Cardiac muscle cell (in vitro differentiated cells and primary cell): ENCODE results near the gene MSN. TPM values are rescaled to one million over a fixed set of nuclear protein-coding genes. Genes with fewer than 3 reads are reported as not detected.
"Not testable (repeated sequence)": the region's sequence is repeated elsewhere in the genome, so short reads cannot be mapped to it uniquely, and the experiment has no call there.

ENCODE experiments used
- DNase-seq, 2 donors: peaks; one replicate each; pipeline versions ENCODE4 v3.0.0 to v3.0.0-alpha.2; 2010 to 2017; ENCODE audit warnings: low read depth in 1 of 2, low spot score in 1 of 2
- H3K27ac ChIP-seq: fragments of 200-600 bp; sonication (generic); 2 replicates; pipeline ENCODE4 v1.5.1; 2016
- H3K27me3 ChIP-seq: fragments of 200-600 bp; sonication (generic); 2 replicates; pipeline ENCODE4 v1.6.0; 2016; ENCODE audit warnings: control low read depth
- H3K36me3 ChIP-seq: fragments of 200-600 bp; sonication (generic); 2 replicates; pipeline ENCODE4 v1.5.1; 2016; ENCODE audit warnings: control low read depth
- H3K4me1 ChIP-seq: fragments of 200-600 bp; sonication (generic); 2 replicates; pipeline ENCODE4 v1.8.1; 2017; ENCODE audit warnings: low read depth, mild to moderate bottlenecking, mixed run types
- H3K4me3 ChIP-seq: fragments of 200-600 bp; sonication (generic); 2 replicates; pipeline ENCODE4 v1.5.1; 2016; ENCODE audit warnings: mild to moderate bottlenecking
- H3K9me3 ChIP-seq: fragments of 200-600 bp; sonication (generic); 2 replicates; pipeline ENCODE4 v1.5.1; 2017; ENCODE audit warnings: low read depth, mild to moderate bottlenecking, control low read depth
- polyA plus RNA-seq: library from polyadenylated mRNA; unstranded; fragments of >200 nt; fragmentation: Nextera tagmentation; extraction: Ambion mirVana; gene quantifications from 2 replicates; pipeline ENCODE4 v1.2.1, GENCODE V29; 2016
- total RNA-seq: library from RNA; depleted of rRNA; stranded (reverse); fragments of >200 nt; gene quantifications from 2 replicates; pipeline ENCODE4 v1.2.3, GENCODE V29; 2016
- TF ChIP-seq, protein P1 (sequence below): IDR thresholded peaks from 2 replicates; pipeline ENCODE4 v1.5.1; 2012; ENCODE audit warnings: low read depth, mild to moderate bottlenecking, low read length

Gene MSN
- total RNA-seq (47.1 and 75.9 TPM in 2 replicates), polyA plus RNA-seq (57.3 and 103 TPM in 2 replicates)

DNA sequence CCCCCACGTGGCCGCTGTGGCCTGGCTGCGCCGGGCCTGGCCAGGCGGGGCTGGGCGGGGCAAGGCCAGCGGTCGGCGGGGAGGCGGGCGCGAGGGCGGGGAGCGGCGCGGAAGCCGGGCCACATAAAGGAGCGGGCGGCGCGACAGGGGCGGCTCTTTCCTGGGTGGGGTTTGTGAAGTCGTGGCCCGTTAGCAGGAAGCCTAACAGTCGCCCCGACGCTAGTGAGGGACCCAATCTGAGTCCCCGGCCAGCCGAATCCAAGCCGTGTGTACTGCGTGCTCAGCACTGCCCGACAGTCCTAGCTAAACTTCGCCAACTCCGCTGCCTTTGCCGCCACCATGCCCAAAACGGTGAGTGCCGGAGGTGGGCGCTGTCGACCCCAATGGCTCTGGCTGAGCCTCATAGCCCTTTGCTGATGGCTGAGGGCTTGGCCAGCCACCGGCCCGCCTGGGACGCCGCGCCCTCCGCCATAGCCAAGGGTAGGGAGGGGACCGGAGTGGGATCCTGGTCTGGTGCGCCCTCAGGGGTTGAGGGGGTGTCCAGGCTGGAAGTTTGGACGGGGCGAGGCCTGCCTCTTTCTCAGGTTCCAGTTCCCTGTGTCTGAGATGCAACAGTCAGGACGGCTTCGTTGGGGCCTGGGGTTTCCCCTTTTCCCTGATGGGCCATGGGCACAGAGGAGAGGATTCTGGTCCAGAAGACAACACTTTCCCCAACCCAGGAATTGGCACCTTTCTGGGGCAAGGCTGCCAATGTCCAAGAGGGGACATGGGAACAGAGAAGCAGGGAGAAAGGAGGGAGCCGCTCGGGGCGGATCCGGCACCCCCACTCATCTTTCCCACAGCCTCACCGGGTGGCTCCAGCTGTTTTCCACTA lies at the start of gene MSN:
TSS of gene MSN (plus strand) at position 152 of the 874 bp plus-strand sequence. CDS start at position 340, 188 bp downstream.
- Histone ChIP-seq H3K9me3 (no peaks in the 10 kb centered on the region), H3K27me3 (no peaks in the 10 kb centered on the region), H3K36me3 (no peaks in the 10 kb centered on the region), H3K4me1 (no peaks in the 10 kb centered on the region), H3K4me3 (peak within 1 kb of the TSS; percentile 50), H3K27ac (peak within 1 kb of the TSS; percentile 64)
- TF ChIP-seq, protein P1, sequence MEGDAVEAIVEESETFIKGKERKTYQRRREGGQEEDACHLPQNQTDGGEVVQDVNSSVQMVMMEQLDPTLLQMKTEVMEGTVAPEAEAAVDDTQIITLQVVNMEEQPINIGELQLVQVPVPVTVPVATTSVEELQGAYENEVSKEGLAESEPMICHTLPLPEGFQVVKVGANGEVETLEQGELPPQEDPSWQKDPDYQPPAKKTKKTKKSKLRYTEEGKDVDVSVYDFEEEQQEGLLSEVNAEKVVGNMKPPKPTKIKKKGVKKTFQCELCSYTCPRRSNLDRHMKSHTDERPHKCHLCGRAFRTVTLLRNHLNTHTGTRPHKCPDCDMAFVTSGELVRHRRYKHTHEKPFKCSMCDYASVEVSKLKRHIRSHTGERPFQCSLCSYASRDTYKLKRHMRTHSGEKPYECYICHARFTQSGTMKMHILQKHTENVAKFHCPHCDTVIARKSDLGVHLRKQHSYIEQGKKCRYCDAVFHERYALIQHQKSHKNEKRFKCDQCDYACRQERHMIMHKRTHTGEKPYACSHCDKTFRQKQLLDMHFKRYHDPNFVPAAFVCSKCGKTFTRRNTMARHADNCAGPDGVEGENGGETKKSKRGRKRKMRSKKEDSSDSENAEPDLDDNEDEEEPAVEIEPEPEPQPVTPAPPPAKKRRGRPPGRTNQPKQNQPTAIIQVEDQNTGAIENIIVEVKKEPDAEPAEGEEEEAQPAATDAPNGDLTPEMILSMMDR, result no peak
- peak; percentile 62 to 66 for DNase-seq

DNA sequence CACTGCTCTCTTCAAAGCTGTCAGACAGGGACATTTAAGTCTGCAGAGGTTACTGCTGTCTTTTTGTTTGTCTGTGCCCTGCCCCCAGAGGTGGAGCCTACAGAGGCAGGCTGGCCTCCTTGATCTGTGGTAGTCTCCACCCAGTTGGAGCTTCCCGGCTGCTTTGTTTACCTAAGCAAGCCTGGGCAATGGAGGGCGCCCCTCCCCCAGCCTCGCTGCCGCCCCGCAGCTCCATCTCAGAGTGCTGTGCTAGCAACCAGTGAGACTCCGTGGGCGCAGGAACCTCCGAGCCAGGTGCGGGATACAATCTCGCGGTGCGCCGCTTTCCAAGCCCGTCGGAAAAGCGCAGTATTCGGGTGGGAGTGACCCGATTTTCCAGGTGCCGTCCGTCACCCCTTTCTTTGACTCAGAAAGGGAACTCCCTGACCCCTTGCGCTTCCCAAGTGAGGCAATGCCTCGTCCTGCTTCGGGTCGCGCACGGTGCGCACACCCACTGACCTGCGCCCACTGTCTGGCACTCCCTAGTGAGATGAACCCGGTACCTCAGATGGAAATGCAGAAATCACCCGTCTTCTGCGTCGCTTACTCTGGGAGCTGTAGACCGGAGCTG lies 47.3 kb upstream of the MSN start:
- not testable (repeated sequence) for H3K4me1 ChIP-seq, H3K27me3 ChIP-seq, H3K4me3 ChIP-seq, H3K36me3 ChIP-seq, H3K9me3 ChIP-seq, H3K27ac ChIP-seq, DNase-seq

DNA sequence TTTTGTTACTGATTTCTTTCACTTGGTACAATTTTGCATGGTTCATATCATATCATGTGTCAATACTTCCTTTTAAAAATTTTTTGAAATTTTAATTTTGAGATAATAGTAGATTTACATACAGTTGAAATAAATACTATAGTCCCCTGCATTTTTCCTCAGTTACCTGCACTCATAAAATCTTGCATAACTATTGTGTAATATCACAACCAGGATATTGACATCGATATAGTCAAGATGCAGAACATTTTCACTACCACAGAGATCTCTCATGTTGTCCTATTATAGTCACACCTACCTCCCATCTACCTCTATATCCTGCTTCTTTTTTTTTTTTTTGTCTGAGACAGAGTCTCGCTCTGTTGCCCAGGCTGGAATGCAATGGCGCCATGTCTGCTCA lies 36.7 kb upstream of the MSN start:
- Histone ChIP-seq H3K4me1 (peaks cover 10% of the 10 kb centered on the region), H3K36me3 (no peaks in the 10 kb centered on the region), H3K9me3 (no peaks in the 10 kb centered on the region), H3K27ac (no peak overlapping the region), H3K4me3 (no peak overlapping the region), H3K27me3 (no peaks in the 10 kb centered on the region)
- DNase-seq, result no peak
- TF ChIP-seq, protein P1, result no peak

DNA sequence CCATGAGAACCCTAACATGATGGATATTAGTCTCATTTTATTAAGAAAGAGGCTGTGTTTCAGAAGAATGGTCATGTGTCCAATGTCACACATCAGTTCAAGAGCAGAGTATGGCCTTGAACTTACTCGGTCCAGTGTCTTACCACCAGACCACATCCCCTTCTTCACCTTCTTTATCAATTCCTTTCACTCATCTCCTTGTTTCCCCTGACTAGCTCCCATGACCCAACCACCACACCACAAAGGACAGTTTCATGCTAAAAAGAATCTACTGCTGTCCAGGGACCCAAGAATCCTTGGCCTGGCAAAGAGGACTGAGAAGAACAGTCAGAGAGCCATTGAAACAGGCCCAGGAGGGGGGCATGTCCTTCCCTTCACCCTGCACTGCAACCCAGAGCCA lies 33.6 kb upstream of the MSN start:
- DNase-seq, result no peak
- no peaks in the 10 kb centered on the region for H3K9me3 ChIP-seq
- no peak overlapping the region for H3K4me3 ChIP-seq
- TF ChIP-seq, protein P1, result no peak
- peaks cover 10% of the 10 kb centered on the region for H3K4me1 ChIP-seq
- H3K27ac ChIP-seq, result no peak overlapping the region
- H3K36me3 ChIP-seq, result no peaks in the 10 kb centered on the region
- H3K27me3 ChIP-seq, result no peaks in the 10 kb centered on the region

DNA sequence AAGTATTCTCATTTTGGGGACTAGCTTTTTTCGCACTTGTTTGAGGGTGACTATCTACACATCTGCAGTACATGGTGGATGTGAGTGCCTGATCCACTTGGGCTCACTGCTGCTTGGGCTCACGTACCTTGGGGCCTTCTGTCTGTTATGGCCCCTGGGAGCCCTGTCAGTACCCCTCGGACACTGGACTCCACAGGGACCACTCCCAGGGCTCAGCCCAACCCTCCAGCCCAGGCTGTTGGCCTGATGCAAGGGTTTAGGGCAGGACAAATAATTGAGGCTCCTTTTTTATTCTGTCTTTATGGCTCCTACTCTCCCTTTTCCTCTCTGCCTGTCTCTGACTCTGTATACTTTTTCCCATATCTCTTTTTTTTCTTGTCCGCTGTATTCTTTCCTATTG lies 32.7 kb upstream of the MSN start:
- Histone ChIP-seq H3K27me3 (no peaks in the 10 kb centered on the region), H3K36me3 (no peaks in the 10 kb centered on the region), H3K27ac (no peak overlapping the region), H3K9me3 (no peaks in the 10 kb centered on the region), H3K4me1 (peaks cover 10% of the 10 kb centered on the region), H3K4me3 (no peak overlapping the region)
- TF ChIP-seq, protein P1, result no peak
- no peak for DNase-seq

DNA sequence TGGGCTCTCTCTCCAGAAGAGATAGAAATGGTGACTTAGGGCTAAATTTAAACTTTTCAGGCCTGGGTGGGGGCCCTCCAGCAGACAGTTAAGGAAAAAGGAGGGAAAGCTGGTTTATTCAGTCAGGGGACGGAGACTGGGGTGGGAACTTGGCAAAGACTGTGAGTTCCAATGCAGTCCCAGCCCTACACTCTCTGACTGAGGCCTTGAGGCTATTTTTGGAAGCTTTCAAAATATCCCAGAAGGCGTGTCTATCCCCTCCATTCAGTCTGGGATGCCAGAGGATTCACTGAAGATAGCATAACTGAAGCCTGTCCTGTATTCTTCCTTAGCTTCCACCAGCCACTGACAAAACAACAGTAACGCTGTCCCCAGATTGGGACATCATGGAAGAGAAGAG lies 32.1 kb upstream of the MSN start:
- H3K4me3 ChIP-seq, result no peak overlapping the region
- TF ChIP-seq, protein P1, result no peak
- peak; percentile 20 to 40 for DNase-seq
- H3K4me1 ChIP-seq, result peaks cover 10% of the 10 kb centered on the region
- no peaks in the 10 kb centered on the region for H3K9me3 ChIP-seq
- H3K27ac ChIP-seq, result peak overlapping the region; percentile 81
- no peaks in the 10 kb centered on the region for H3K36me3 ChIP-seq
- H3K27me3 ChIP-seq, result no peaks in the 10 kb centered on the region
